Tibial nerve (tissue), 4 donors: ENCODE results near the gene TBC1D1.

Source experiments
- CTCF ChIP-seq, 5 experiments: fragments of 200-600 bp in 3 of 5; fragments of 450-650 bp in 2 of 5; sonication (generic) in 3 of 5; IDR thresholded peaks; one replicate each; pipeline ENCODE4 v1.5.1; 2016 to 2019; ENCODE audit warnings: antibody characterized with exemption in 5 of 5, mild to moderate bottlenecking in 3 of 5, moderate library complexity in 2 of 5
- EP300 ChIP-seq, 2 donors: sonication (generic); formaldehyde crosslinking; IDR thresholded peaks; one replicate each; pipeline ENCODE4 v1.6.1; 2017; ENCODE audit warnings: antibody characterized with exemption in 2 of 2, mild to moderate bottlenecking in 1 of 2
- POLR2A ChIP-seq, 2 donors: fragments of 450-650 bp; IDR thresholded peaks; one replicate each; pipeline ENCODE4 v1.6.1; 2017; ENCODE audit warnings: antibody characterized with exemption in 2 of 2, mild to moderate bottlenecking in 2 of 2, moderate library complexity in 2 of 2

DNA sequence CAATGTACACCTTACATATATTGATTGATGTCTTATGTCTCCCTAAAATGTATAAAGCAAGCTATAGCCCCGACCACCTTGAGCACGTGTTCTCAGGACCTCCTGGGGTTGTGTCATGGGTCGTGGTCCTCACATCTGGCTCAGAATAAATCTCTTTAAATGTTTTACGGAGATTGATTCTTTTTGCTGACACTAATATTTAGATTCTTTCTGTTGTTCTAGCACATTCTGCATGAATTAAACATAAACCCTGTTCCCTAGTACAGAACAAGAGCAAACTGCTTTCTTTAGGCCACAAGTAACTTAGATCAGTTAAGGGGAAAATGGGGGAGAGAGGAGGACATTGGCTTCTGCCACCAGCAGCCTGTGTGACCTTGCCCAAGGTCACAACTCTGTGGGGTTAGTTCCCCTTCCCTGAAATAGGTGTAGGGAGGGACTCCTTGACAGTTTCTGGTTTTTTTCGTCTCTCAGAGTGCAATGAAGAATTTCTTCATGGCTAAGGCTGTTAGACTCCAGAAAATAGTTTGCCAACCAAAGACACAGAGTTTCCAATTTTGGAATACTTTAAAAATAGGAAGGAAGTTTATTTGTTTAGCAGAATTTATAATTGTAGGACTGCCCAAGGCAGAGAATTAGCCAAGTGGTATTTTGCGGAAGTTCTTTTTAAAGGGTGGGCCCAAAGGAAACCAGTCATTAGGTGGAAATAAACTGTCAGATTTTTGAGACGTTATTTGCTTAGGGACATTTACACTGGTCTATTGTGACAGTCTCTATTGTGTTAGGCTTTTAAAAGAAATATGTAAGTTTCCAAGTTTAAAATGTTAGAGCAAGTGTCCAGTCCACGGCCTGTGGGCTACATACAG, 98.7 kb downstream of the TBC1D1 start:
- TF ChIP-seq CTCF (IDR thresholded peaks at IDR 0.05): no peak
- no peak for TF ChIP-seq POLR2A (IDR thresholded peaks at IDR 0.05)
- TF ChIP-seq EP300 (IDR thresholded peaks at IDR 0.05): peak in 1 of 2 donors; percentile 49
